SK-N-SH (cell line): ENCODE measurements around the gene LDB3. TPM values are rescaled to one million over a fixed set of nuclear protein-coding genes. Genes with fewer than 3 reads are reported as not detected.

ENCODE experiments used
- CTCF ChIA-PET: fragments of 300-600, 350-600 bp; formaldehyde crosslinking; extraction: SDS; loops from one replicate; lab custom pipeline; 2021; lab: Yijun Ruan, JAX
- POLR2A ChIA-PET: fragments of 350-600 bp; sonication (Branson Sonifier 250); formaldehyde crosslinking; extraction: SDS; loops from one replicate; lab custom pipeline; 2020; ENCODE audit warnings: antibody characterized with exemption, inconsistent platforms; lab: Yijun Ruan, JAX
- DNase-seq: peaks from one replicate; pipeline ENCODE4 v3.0.0; 2012
- H2AFZ ChIP-seq: fragments of 200-600 bp; sonication (generic); 2 replicates; pipeline ENCODE4 v1.8.1; 2016; ENCODE audit warnings: antibody characterized with exemption, mild to moderate bottlenecking, low read depth
- H3F3A ChIP-seq: fragments of 200-600 bp; sonication (generic); replicated peaks from 2 replicates; pipeline ENCODE3; 2016; ENCODE audit warnings: antibody characterized with exemption, mild to moderate bottlenecking; ENCODE audit not compliant: insufficient read depth
- H3K27ac ChIP-seq, 2 experiments: fragments of 200-500 bp in 1 of 2; fragments of 200-600 bp in 1 of 2; sonication (Bioruptor generic) in 1 of 2; sonication (generic), shearing (Covaris generic) in 1 of 2; 2 replicates each; pipeline versions ENCODE4 v1.5.1 to v1.6.1; 2014 to 2016; ENCODE audit warnings: low read depth in 2 of 2, inconsistent platforms in 1 of 2, low read length in 1 of 2, mild to moderate bottlenecking in 1 of 2, mixed read lengths in 1 of 2
- H3K27me3 ChIP-seq: fragments of 200-600 bp; sonication (generic), shearing (Covaris generic); 2 replicates; pipeline ENCODE4 v1.6.1; 2016; ENCODE audit warnings: mixed run types; ENCODE audit not compliant: insufficient read depth
- H3K36me3 ChIP-seq, 2 experiments: fragments of 200-500 bp in 1 of 2; fragments of 200-600 bp in 1 of 2; sonication (Bioruptor generic) in 1 of 2; sonication (generic) in 1 of 2; replicated peaks in 1 of 2; 2 replicates each; pipeline versions ENCODE3 to v1.5.1; 2014 to 2016; ENCODE audit warnings: low read length in 1 of 2, mild to moderate bottlenecking in 1 of 2; ENCODE audit not compliant: insufficient read depth in 2 of 2, control insufficient read depth in 1 of 2
- H3K4me1 ChIP-seq, 2 experiments: fragments of 200-500 bp in 1 of 2; fragments of 200-600 bp in 1 of 2; sonication (Bioruptor generic) in 1 of 2; sonication (generic), shearing (Covaris generic) in 1 of 2; 2 replicates each; pipeline versions ENCODE4 v1.5.1 to v1.6.1; 2014 to 2016; ENCODE audit warnings: low read depth in 1 of 2, low read length in 1 of 2, mixed run types in 1 of 2; ENCODE audit not compliant: insufficient read depth in 2 of 2, control insufficient read depth in 1 of 2
- H3K4me2 ChIP-seq: fragments of 200-600 bp; sonication (generic), shearing (Covaris generic); 2 replicates; pipeline ENCODE4 v1.6.1; 2017; ENCODE audit warnings: mixed run types
- H3K4me3 ChIP-seq, 2 experiments: fragments of 200-500 bp in 1 of 2; fragments of 200-600 bp in 1 of 2; sonication (Bioruptor generic) in 1 of 2; sonication (generic), shearing (Covaris generic) in 1 of 2; 2 replicates each; pipeline versions ENCODE4 v1.5.1 to v1.8.1; 2014 to 2016; ENCODE audit warnings: low read depth in 2 of 2, inconsistent platforms in 1 of 2, low read length in 1 of 2, mild to moderate bottlenecking in 1 of 2, mixed read lengths in 1 of 2, moderate library complexity in 1 of 2
- H3K79me2 ChIP-seq: fragments of 200-600 bp; sonication (generic); 2 replicates; pipeline ENCODE4 v1.8.1; 2017; ENCODE audit warnings: mild to moderate bottlenecking; ENCODE audit not compliant: insufficient read depth
- H3K9ac ChIP-seq: fragments of 200-600 bp; sonication (generic); 2 replicates; pipeline ENCODE4 v1.6.1; 2017; ENCODE audit warnings: mixed run types
- H3K9me2 ChIP-seq: fragments of 200-600 bp; sonication (generic); 2 replicates; pipeline ENCODE4 v1.6.1; 2017; ENCODE audit warnings: mixed run types
- H3K9me3 ChIP-seq: fragments of 200-600 bp; sonication (generic); 2 replicates; pipeline ENCODE4 v1.6.1; 2017; ENCODE audit warnings: mixed run types, mild to moderate bottlenecking, moderate library complexity
- H4K20me1 ChIP-seq: fragments of 200-600 bp; sonication (generic); 2 replicates; pipeline ENCODE4 v1.6.1; 2017; ENCODE audit warnings: mild to moderate bottlenecking, mixed run types; ENCODE audit not compliant: insufficient read depth
- CHD2 ChIP-seq: fragments of 150-350 bp; IDR thresholded peaks from 2 replicates; pipeline ENCODE4 v1.6.1; 2018; ENCODE audit warnings: low read length; ENCODE audit not compliant: partially characterized antibody
- ELF1 ChIP-seq: IDR thresholded peaks from 2 replicates; pipeline ENCODE4 v1.4.0; 2012
- EP300 ChIP-seq, 2 experiments: IDR thresholded peaks; 2 replicates each; pipeline versions ENCODE4 v1.4.0 to v1.6.1; 2012; ENCODE audit warnings: borderline replicate concordance in 1 of 2, low read depth in 1 of 2, low read length in 1 of 2
- FOXM1 ChIP-seq: IDR thresholded peaks from 2 replicates; pipeline ENCODE4 v1.4.0; 2012; ENCODE audit warnings: low read depth, mild to moderate bottlenecking
- GABPA ChIP-seq: IDR thresholded peaks from 2 replicates; pipeline ENCODE4 v1.4.0; 2012; ENCODE audit warnings: low read depth, mild to moderate bottlenecking
- GATA2 ChIP-seq: sonication (generic); formaldehyde crosslinking; IDR thresholded peaks from 2 replicates; pipeline ENCODE4 v1.5.0; 2020; ENCODE audit warnings: mild to moderate bottlenecking, missing genetic modification reagents
- JUND ChIP-seq: IDR thresholded peaks from 2 replicates; pipeline ENCODE4 v1.4.0; 2012
- MEF2A ChIP-seq: IDR thresholded peaks from 2 replicates; pipeline ENCODE4 v1.4.0; 2012; ENCODE audit warnings: low read depth, borderline replicate concordance
- MXI1 ChIP-seq: IDR thresholded peaks from 2 replicates; pipeline ENCODE4 v1.6.1; 2012; ENCODE audit warnings: mild to moderate bottlenecking, low read depth, low read length, improper control_type of control experiment
- NFIC ChIP-seq: IDR thresholded peaks from 2 replicates; pipeline ENCODE4 v1.4.0; 2012; ENCODE audit warnings: borderline replicate concordance
- NRF1 ChIP-seq: IDR thresholded peaks from 2 replicates; pipeline ENCODE4 v1.6.1; 2012; ENCODE audit warnings: low read depth, mild to moderate bottlenecking, low read length
- RAD21 ChIP-seq: IDR thresholded peaks from 2 replicates; pipeline ENCODE4 v1.6.1; 2012; ENCODE audit warnings: mild to moderate bottlenecking, low read length
- RXRA ChIP-seq: IDR thresholded peaks from 2 replicates; pipeline ENCODE4 v1.4.0; 2012; ENCODE audit warnings: low read depth, mild to moderate bottlenecking, borderline replicate concordance
- SMC3 ChIP-seq: IDR thresholded peaks from 2 replicates; pipeline ENCODE4 v1.6.1; 2012; ENCODE audit warnings: low read depth, low read length, improper control_type of control experiment
- TCF12 ChIP-seq: IDR thresholded peaks from 2 replicates; pipeline ENCODE4 v1.4.0; 2012
- TEAD4 ChIP-seq: IDR thresholded peaks from 2 replicates; pipeline ENCODE4 v1.4.0; 2012; ENCODE audit warnings: mild to moderate bottlenecking, borderline replicate concordance; ENCODE audit not compliant: insufficient read depth
- WGBS: methylation state at CpG from one replicate; pipeline ENCODE4 v1.1.6; 2017; ENCODE audit warnings: low lambda C conversion rate; 5-methylcytosine and 5-hydroxymethylcytosine counted together
- polyA plus RNA-seq, 3 experiments: library from polyadenylated mRNA; depleted of rRNA; stranded (reverse); fragments of >200 nt; gene quantifications; 2 replicates each; pipeline ENCODE4 v1.2.3, GENCODE V29; 2012
- TF ChIP-seq, protein P1 (sequence below): IDR thresholded peaks from 2 replicates; pipeline ENCODE4 v1.4.0; 2012; ENCODE audit warnings: low read depth
- TF ChIP-seq, protein P2 (sequence below): IDR thresholded peaks from 2 replicates; pipeline ENCODE4 v1.4.0; 2012; ENCODE audit warnings: low read depth, borderline replicate concordance
- TF ChIP-seq, protein P3 (sequence below): IDR thresholded peaks from 2 replicates; pipeline ENCODE4 v1.6.1; 2012; ENCODE audit warnings: mild to moderate bottlenecking, low read depth, low read length, moderate library complexity

Gene LDB3
- polyA plus RNA-seq, 1 of the 3 experiments (the other 2 are of a cell fraction): 0.48 TPM

DNA sequence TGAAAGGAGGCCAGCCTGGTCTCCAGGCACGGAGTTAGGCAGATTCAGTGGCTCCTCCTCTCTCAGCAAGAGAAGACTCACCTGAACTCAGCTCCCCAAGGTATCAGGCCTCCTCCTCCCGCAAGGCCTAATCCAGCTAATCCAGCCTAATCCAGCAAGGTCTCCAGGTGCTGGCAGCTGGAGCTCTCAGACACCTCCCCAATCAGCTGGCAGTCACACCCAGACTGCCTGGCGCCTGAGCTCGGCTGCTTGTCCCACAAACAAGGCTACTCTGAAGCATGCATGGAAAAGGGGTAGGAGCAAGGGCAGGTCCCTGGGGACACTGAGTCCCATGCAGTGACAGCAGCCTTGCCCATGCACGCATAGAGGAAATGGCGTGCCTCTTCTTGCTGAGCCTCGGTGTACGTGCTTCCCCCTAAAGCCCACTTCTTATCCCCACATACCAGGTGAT, 17.3 kb upstream of the LDB3 start:
- ChIA-PET CTCF (interaction anchor here (1.9 kb wide), 1 partner anchor 9 kb away, joined by 6 read pairs; no protein-coding TSS in a partner anchor), POLR2A (no interaction called here)
- no peak for TF ChIP-seq EP300 (IDR thresholded peaks at IDR 0.05; ENCODE audit: borderline replicate concordance in 1 of 2, low read depth in 1 of 2, low read length in 1 of 2)
- no peak for TF ChIP-seq FOXM1
- TF ChIP-seq NRF1: no peak
- TF ChIP-seq NFIC: no peak
- TF ChIP-seq, protein P1, sequence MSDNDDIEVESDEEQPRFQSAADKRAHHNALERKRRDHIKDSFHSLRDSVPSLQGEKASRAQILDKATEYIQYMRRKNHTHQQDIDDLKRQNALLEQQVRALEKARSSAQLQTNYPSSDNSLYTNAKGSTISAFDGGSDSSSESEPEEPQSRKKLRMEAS: no peak
- TF ChIP-seq JUND: no peak
- no peak for TF ChIP-seq MEF2A
- TF ChIP-seq SMC3: no peak
- TF ChIP-seq MXI1: no peak
- no peak for TF ChIP-seq GATA2 (CRISPR knock-in tag)
- no peak for TF ChIP-seq CHD2
- no peak for TF ChIP-seq TEAD4
- no peak for TF ChIP-seq RXRA
- TF ChIP-seq TCF12: no peak
- TF ChIP-seq, protein P2, sequence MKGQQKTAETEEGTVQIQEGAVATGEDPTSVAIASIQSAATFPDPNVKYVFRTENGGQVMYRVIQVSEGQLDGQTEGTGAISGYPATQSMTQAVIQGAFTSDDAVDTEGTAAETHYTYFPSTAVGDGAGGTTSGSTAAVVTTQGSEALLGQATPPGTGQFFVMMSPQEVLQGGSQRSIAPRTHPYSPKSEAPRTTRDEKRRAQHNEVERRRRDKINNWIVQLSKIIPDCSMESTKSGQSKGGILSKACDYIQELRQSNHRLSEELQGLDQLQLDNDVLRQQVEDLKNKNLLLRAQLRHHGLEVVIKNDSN: no peak
- TF ChIP-seq, protein P3, sequence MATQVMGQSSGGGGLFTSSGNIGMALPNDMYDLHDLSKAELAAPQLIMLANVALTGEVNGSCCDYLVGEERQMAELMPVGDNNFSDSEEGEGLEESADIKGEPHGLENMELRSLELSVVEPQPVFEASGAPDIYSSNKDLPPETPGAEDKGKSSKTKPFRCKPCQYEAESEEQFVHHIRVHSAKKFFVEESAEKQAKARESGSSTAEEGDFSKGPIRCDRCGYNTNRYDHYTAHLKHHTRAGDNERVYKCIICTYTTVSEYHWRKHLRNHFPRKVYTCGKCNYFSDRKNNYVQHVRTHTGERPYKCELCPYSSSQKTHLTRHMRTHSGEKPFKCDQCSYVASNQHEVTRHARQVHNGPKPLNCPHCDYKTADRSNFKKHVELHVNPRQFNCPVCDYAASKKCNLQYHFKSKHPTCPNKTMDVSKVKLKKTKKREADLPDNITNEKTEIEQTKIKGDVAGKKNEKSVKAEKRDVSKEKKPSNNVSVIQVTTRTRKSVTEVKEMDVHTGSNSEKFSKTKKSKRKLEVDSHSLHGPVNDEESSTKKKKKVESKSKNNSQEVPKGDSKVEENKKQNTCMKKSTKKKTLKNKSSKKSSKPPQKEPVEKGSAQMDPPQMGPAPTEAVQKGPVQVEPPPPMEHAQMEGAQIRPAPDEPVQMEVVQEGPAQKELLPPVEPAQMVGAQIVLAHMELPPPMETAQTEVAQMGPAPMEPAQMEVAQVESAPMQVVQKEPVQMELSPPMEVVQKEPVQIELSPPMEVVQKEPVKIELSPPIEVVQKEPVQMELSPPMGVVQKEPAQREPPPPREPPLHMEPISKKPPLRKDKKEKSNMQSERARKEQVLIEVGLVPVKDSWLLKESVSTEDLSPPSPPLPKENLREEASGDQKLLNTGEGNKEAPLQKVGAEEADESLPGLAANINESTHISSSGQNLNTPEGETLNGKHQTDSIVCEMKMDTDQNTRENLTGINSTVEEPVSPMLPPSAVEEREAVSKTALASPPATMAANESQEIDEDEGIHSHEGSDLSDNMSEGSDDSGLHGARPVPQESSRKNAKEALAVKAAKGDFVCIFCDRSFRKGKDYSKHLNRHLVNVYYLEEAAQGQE: no peak
- TF ChIP-seq ELF1: no peak
- TF ChIP-seq RAD21: no peak
- TF ChIP-seq GABPA: no peak
- Histone ChIP-seq H3K27me3 (no peaks in the 10 kb centered on the region), H3K27ac (no peak overlapping the region), H3K4me1 (peaks cover 11 to 23% of the 10 kb centered on the region in 2 experiments), H3K4me3 (no peak overlapping the region), H3K79me2 (no peaks in the 10 kb centered on the region), H2AFZ (no peak overlapping the region), H3K9me3 (no peaks in the 10 kb centered on the region), H3F3A (peaks cover 11% of the 10 kb centered on the region), H3K9ac (no peak overlapping the region), H4K20me1 (no peaks in the 10 kb centered on the region), H3K4me2 (no peak overlapping the region), H3K36me3 (no peaks in the 10 kb centered on the region), H3K9me2 (no peaks in the 10 kb centered on the region)
- DNase-seq: no peak
- WGBS: 81% methylated on average over 5 of the region's 8 CpGs
